HG03378 (cell line): ENCODE measurements around the gene SEMA4C.
"Not testable (repeated sequence)": the region's sequence is repeated elsewhere in the genome, so short reads cannot be mapped to it uniquely, and the experiment has no call there.

ENCODE experiments used
- ATAC-seq: cut with Tn5 transposase; IDR thresholded peaks from one replicate; pipeline ENCODE4 v1.9.1; 2021; ENCODE audit warnings: mild to moderate bottlenecking, moderate library complexity; ENCODE audit not compliant: unreplicated experiment

SEMA4C gene

DNA sequence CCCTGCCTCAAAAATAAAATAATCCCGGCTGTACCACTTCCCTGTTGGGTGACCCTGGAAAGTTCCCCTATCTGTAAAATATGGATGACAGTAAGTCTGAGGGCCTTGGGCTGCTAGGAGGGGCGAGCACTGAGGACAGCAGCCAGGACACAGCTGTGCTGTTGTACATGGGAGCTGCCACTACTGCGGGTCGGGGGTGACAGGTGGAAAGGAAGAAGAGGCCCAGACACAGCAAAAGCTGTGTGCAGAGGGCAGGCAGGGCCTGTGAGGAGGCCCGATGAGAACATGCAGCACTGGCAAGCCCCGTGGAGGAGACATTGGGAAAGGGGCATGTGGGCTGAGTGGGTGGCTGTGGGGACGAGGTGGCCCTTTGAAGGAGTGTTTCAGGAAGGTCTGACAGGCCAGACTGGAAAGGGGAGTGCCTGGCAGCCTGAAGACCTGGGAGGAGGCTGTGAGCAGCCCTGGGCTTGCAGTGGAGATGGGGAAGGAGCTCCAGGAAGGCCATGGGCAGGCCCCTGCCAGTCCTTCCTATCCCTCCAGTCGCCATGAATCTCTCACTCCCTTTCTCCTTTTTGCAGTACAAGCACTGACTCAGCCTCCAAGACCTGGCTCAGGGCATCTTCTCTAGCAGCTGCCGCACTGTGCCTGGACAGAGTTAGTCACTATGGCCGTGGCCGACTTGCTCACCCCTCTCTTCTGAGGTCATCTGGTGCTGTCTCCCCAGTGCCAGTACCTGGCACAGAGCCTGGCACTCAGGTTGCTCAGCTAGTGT lies 28.9 kb upstream of the SEMA4C start:
- no peak for ATAC-seq

DNA sequence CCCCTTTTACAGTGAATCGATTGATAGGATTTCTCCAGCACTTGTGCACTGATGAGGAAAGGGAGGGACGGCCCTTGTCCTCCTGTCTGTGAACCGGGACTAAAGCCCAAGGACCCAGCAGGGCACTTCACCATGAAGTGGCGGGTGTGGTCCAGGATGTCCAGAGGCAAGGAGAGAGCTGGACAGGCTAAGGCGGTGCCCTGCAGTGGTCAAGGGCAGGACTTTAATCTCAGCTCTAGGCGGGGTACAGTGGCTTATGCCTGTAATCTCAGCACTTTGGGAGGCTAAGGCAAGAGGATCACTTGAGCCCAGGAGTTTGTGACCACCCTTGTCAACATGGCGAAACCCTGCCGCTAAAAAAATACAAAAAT lies 28.2 kb upstream of the SEMA4C start:
- no peak for ATAC-seq

DNA sequence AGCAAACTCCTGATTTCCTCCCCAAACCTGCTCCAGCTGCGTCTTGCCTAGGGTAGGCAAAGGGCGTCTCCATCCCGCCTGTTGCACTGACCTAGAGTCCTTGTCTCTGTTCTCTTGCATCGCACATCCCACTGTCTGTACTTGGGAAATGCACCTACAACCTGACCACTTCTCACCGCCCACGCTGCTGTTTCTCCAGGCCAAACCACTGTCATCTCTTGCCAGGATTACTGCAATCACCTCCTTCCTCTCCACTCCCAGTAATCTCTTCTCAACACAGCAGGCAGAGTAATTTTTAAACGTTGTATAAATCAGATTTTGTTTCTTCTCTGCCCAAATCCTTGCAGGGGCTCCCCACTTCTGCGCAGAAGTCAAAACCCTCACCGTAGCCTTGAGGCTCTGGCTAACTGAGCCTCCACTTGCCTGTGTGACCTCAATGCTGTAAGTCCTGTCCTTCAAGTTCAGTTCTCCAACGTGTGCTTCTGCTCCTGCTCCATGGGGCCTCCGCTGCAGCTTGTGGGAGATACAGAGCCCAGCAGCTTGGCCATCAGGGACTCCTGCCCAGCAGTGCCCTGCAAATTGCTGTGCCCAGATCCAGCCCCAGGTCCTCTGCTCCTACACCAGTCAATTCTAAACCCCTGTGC lies 27.7 kb upstream of the SEMA4C start:
- no peak for ATAC-seq

DNA sequence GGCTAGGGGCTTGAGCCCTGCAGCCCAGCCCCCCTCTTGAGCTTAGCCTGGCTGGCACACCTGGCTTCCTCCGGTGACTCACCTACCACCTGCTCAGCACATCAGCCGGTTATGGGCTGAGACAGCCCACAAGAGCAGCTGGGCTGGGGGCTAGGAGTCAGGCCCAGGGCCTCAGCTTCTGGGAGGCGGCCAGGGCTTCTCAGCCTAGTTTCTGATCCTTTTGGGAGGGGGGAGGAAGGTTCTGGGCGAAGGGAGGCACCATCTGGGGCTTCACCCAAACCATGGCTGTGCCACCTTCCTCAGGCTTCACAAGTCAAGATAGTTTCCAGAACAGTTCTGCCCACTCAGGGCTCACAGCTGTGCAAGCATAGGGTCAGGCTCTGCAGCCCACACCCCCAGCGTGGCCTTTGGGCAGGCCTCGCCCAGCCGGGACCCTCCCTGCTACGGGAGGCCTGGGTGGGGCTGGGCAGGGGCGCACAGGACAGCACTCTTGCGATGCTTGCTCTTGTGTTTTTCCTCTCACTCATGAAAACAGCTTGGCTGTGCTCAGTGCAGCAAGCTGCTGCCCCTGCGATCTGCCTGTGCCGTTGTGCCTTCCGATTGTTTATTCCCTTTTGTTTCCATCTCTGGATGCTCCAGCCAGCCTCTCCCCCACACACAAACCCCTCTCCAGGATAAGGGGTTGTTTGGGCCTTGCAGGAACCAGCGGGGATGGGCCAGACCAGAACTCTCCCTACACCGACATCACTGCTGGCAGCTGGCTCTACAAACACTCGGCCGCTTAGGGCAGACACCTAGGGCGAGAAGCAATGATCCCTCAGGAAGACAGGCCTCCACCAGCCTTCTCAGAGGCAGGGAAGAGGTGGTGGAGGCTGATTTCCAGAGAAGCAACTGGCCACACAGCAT lies 26.1 kb upstream of the SEMA4C start:
- no peak for ATAC-seq

DNA sequence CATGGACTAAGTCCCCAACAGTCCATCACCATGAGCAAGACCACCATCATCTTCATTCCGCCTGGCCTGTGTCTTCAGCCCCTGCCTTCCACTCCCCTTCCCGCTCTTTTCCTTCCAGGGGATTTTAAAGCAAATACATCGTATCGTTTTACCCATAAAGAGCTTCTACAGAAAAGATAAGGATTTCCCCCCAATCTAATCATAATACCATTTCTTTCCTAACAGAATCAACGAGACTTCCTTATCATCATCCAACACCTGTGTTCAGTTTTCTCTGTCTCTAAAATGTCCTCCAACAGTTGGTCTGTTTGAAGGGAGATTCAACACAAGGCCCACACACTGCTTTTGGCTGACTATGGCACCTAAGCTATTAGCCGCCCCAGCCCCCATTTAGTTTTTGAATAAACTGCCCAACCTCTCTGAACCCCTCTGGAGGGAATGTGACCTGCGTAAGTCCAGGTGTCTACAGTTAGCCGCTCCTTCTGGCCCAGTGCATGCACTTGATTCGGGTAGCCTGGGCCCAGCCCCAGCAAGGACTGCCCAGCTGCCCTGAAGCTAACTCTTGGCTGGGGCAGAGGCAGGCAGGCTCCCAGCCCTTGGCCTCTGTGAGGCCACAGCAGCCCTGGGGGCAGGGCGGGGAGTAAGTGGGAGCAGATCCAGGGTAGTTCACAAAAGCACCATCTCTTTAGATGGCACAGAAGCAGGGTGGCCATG lies 25.3 kb upstream of the SEMA4C start:
- no peak for ATAC-seq

DNA sequence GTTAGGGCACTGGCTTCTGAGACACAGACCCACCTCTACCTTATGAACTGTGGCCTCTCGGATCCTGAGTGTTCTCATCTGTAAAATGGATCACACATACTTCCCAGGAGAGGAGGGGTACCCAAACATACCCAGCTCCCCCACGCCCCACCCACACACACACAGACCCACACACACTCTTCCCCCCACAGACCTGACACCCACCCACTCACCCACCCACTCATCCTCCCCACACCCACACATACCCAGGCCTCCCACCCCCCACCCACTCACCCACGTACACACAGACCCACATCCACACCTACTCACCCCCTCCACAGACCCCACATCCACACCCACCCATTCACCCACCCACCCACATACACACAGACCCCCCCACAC lies 24.3 kb upstream of the SEMA4C start:
- ATAC-seq = no peak

DNA sequence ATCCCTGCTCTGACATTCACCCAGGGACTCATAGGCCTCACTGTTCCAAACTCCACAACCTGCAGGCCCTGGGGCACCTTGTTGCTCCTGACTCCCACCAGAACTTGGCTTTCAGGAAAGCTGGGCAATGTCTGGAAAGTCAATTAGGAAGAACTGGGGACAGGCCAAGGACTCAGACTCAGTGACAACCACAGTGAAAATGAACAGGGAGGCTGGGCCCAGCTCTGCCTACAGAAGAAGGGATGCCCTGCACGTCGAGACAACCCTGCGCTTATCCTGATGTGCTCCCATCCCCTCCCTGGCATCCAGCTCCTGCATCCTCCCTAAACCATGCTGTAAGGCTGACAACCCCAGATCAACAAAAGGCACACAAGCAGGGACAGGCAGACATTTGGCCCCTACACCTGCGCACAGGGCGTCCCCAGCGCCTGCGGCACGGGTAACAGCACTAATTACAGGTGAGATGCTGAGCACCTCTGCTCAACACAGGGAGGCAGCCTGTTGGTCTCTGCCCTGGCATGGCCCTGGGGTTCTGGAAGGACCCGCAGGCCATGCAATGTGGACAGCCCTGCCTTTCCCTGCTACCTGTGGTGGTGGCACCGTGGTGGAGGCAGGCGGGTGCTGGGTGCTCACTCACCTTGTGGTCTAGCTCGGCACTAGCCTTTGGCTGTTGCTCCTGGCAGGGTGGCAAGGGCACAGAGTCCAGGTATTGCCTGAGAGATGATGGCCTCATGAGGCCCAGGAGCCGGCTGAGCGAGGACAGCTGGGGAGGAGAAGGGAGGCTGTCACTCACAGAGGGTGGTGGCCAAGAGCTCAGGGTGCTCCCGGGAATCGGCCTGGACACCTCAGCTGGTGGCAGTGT lies 23.6 kb upstream of the SEMA4C start:
- ATAC-seq = no peak

DNA sequence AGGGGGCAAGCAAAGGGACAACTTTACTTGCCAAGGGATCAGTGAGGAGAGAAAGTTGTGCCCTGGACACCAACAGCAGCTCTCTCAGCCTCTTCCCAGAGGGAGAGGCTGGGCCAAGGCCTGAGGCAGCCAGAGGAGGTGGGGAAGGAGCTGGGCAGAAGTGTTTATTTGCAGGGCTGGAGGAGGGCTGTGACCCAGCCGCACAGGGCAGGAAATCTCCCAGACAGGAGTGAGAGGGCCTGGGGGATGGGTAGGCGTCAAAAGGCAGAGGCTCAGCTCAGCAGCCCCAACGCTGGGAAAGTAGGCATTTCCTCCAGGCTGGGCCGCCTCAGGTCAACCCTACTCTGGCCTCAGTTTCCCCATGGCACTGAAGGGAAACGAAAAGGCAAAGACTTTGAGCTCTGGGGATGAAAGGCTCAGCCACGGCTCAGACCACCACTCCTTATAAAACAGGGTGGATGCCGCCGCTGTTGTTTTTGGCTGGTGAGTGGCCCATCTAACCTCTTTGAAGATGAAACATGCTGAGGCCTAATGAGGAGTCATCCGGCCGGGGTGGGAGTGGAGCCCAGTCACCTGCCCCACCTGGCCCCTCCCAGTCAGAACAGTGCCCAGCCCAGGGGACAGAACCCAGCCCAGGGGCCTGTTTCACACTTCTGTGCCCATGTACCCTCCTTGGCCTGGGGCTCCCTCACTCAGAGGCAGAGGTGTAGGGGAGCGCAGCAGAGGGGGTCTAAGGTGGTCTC lies 21.9 kb upstream of the SEMA4C start:
- no peak for ATAC-seq

DNA sequence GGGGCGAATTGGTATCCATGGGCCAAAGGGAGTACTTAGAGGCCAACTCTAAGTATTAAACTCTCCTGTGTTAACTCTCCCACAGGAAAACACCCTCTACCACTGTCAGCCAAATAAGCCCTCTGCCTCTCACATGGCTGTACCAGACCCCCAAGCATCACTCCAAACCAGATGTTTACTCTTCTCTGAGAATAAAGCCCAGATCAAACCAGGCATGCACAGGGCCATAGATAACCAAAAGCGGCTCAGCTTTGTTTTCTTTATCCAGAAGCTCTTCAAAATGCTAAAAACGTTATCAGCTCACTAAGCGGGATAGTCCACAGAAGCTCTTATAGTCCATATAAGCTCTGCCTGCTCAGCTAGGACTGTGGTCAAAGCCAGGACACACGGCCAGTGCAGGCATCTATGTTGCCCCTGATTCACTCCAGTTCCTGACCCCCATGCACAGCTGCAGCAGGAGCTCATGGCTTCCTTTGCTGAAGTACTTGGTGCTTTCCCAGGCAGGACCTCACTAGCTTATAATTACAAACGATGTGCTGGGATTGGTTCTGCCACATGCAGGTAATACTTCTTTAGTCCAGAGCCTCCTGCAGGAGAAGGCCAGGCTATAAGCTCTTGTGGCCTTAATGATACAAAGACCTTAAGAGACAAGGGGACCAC lies 21.0 kb upstream of the SEMA4C start:
- no peak for ATAC-seq

DNA sequence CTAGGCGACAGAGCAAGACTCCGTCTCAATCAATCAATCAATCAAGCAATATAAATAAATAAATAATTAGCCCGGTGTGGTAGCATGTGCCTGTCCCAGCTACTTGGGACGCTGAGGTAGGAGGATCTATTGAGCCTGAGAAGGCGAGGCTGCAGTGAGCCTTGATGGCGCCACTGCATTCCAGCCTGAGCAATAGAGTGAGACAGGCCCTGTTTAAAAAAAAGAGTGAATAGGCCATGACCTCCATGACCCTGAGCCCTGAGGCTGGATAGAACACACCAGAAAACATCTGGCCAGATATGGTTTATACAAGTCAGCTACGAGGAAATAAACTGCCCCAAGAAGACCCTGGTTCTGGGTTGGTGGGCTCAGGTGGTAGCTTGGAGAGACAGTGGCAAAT lies 20.4 kb upstream of the SEMA4C start:
- no peak for ATAC-seq

DNA sequence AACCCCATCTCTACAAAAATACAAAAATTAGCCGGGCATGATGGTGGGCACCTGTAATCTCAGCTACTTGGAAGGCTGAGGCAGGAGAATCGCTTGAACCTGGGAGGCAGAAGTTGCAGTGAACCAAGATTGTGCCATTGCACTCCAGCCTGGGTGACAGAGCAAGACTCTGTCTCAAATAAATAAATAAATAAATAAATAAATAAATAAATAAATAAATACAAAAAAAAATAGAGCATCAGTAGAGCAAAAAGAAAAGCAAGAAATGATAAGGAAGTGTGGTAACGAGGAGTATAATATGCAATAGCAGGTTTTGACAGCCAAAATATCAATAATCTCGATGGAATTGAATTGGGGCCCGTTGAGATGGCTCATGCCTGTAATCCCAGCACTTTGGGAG lies 19.6 kb upstream of the SEMA4C start:
- ATAC-seq = not testable (repeated sequence)

DNA sequence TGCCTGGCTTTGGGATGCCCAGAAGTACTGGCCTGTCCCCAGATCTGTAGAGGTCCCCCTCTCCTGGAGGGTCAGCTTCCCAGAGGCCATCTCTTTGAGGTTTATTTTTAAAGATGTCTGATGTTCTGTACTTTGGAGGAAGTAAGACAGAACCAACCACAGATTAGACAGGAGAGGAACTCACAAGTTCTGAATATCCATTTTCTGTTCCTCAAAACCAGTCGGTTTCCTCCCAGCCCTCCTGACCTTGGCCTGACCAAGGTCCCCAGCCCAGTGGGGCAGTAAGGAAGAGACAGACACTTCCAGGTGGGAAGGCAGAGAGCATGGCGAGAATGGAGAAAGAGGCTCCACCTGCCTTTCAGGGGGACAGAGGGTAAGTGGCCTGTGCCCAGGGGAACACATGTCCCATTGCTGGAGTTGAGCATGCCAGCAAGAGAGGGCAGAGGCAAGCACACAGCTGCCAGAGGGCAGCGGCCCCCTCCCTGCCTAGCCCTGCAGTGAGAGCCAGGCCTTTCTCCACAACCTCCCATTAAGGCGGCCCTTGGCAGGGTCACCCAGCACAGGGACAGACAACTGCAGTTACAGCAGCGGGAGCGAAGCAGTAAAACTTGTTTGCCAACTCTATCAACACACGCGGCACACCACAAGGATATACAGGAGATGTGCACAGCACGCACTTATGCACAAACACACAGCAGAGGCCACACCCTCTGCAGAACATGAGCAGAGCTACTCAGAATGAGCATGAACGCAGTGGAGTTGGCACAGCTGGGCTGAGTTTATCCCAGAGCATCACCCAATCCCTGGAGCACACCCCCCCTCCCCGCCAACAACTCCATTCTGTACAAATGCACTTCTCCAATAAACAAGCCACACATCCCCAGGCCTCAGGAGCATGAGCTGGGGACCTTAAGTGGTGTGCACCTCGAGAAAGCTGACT lies 18.5 kb upstream of the SEMA4C start:
- ATAC-seq = no peak

DNA sequence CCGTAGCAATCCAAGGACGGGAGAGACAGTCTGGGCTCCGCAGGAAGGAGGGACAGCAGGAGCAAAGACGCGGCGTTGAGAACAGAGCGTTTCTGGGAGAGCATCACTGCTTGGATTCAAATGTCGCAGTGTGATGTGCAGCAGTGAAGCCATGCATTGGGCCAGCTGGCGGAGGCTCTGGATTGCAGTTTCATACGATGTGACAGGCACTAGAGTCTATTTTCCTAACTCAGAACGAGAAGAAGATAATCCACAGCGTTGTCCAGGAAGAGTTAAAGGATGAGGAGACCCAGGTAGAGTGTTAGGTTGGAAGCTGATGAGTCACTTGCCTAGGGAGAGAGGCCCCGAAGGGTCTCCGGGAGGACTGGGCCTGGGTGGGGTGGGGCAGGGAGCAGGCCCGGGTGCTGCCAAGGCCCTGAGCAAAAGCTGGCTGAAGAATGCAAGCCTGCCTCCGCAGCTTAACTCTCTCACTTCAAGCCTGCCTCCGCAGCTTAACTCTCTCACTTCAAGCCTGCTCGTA lies 17.7 kb upstream of the SEMA4C start:
- ATAC-seq = no peak

DNA sequence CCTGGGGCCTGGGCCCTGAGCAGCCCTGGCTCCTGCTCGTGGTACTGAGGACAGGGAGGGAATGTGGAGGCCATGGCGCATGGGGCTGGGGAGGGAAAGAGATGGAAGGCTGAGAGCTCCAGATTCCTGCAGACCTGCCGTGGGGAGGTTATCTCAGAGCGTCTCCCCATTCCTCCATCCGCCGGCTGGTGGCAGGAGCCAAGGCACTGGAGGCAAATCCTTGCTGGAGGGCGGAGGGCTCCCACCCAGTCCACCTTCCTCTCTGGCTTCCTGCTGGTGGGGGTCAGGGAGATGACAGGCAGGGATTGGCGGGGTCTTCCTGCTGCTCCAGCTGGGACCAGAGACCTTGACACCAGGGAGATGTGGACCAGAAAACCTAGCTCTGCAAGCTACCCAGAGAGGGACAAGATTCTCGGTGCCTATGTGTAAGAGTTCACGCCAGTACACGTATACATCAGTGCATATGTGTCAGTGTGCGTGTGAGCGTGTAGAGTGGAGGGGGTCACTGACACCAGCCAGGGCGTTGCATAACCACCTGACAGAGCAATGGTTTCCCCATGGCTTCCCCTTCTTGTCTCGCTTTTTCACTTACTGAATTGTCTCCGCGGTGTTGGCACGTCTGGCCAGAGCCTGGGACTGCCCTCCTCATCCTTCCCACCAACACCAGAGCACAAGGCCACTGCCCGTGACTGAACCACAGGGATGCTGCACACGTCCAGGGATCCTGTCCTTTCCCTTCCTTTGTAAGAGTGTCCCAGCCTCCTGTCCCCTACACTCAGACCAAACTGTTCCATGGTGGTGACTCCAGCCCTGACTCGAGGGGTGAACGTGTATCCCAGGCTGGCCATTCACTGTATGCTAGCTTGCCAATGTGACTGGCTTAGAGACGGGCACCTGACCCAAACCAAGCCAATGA lies 15.8 kb upstream of the SEMA4C start:
- no peak for ATAC-seq

DNA sequence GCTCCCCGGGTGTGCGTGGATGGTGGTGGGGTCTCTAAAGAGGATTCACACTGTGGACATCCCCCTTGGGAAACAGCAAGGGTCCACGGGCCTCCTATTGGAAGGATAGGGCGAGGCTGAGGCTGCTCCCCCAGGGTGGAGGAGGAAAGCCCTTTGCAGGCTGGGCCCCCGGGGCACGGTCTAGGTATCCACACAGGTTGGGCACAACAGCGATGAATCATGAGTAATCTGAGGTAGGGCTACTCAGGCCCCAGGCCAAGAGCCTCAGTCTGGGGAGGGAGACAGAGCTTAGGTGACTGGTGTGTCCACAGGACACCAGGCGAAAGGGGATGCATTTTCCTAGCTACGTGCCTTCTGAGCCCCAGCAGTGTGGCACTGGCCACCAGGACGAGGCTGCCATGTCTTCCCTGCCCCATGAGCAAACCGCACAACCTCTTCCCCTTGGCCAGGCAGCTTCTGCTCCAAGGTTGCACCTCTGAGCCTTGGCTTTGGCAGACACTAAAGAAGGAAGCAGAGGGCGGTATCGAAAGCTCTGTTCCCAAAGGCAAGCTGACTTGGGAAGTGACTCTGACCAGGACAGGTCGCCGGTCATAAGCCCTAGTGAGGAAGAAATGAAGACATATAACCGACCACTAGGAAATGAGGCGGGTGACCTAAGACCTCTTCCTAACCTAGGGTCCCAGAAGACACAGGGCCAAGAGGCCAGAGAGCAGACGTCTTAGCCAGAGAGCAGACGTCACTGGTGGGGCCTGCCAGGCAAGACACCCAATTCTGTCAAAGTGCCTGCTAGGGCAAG lies 14.6 kb upstream of the SEMA4C start:
- no peak for ATAC-seq

DNA sequence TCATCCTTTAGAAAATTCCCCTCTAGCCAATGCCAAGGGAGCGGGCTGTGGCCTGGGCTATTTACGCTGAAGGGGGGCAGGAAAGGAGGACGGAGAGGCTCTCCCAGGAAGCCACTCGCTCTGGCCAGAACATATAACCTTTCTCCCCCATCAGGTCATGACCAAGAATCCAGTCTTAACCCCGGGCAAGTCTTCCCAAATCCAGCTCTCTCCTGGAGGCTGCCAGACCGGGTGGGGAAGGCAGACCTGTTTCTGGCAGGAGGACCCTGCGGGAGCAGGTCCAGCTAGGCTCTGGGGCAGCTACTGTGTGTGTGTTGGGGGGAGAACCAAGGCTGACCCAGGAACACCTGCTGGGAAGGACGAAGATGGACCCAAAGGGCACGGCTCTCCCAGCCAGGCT lies 13.4 kb upstream of the SEMA4C start:
- ATAC-seq = no peak
